NCI-H2171 (cell line): ENCODE measurements around the gene PNN.
"Not testable (repeated sequence)": the region's sequence is repeated elsewhere in the genome, so short reads cannot be mapped to it uniquely, and the experiment has no call there.

Source experiments
- DNase-seq: peaks from one replicate; lab custom pipeline; 2025; lab: John Stamatoyannopoulos, UW

The PNN gene

DNA sequence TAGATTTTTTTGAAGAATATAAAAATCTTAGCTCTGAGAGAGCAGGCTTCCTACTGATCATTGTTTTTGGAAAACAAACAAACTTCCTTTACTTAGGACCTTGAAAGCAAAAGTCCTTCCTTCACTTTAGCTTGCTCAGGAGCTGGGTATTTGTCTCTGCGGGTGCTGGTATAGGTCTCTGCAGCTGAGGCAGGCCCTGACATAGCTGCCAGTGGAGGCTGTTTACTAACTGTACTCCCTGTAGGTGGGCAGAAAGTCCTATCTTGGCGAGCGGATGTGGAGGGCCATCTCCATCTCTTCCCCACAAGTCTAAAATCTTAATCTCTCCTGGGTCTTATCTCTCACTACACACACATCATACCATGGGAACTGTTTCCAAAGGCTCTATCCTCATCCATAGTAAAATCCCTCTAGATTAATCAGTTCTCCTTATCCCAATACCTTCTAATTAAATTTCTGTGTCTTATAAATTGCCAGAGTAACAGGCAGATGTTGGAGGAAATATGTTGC, 54.6 kb downstream of the PNN start:
- DNase-seq: no peak

DNA sequence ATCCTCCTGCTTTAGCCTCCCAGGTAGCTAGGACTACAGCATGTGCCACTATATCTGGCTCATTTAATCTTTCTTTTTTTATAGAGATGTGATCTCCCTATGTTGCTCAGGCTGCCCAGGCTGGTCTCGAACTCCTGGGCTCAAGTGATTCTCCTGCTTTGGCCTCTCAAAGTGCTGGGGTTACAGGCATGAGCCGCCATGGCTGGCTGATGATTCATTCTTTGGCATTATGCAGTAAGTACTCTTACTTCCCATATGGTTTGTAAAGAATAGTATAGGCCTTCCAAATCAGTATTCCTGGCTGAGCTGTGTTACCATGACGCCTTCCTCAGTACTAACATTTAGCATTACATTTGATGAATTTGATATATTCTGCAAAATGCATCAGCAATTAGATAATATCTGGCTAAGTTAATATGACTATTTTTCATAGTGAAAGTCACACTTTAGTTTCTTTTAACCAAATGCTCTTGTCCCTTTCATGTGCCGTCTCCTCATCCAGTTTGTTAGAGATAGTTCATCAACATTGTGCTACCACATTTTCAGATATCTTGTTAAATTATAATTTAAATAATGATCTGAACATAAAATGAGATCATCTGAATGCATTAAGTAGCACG, 55.5 kb downstream of the PNN start:
- DNase-seq: no peak

DNA sequence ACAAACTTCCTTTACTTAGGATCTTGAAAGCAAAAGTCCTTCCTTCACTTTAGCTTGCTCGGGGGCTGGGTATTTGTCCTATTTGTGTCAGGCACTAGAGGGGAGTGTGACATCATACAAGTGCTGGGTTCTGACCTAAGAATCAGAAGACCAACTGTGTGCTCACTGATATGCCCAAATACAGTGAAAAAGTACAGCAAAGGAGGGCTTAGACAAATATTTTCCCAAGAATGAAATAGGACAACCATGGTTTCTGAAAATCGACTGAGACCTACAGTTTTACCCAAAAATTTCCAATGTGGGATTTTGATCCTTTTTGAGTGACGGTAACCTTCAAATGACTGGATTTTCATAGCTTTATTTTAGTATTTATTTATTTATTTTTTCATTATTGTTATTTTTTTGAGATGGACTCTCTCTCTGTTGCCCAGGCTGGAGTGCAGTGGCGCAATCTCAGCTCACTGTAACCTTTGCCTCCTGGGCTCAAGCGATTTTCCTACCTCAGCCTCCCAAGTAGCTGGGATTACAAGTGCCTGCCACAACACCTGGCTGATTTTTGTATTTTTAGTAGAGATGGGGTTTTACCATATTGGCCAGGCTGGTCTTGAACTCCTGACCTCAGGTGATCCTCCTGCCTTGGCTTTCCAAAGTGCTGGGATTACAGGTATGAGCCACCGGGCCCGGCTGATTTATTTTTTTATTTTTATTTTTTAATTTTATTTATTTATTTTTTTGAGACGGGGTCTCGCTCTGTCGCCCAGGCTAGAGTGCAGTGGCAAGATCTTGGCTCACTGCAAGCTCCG, 56.9 kb downstream of the PNN start:
- not testable (repeated sequence) for DNase-seq
